Left kidney (tissue), 2 donors: ENCODE data around the gene CORO6. TPM values are rescaled to one million over a fixed set of nuclear protein-coding genes. Genes with fewer than 3 reads are reported as not detected.
A peak's percentile ranks its signal among the peaks of the same experiment; 100 is the strongest.

Experiments used
- DNase-seq: peaks from one replicate; pipeline ENCODE4 v3.0.0-alpha.2; 2013
- polyA plus RNA-seq: library from polyadenylated mRNA; unstranded; fragments of 120-200 nt; gene quantifications from one replicate; pipeline ENCODE4 v1.2.1, GENCODE V29; 2013; ENCODE audit not compliant: insufficient read length

CORO6 gene
- polyA plus RNA-seq, 1 donor: 3.8 TPM

GRCh38 chr17:29633886-29634285 lies 11.2 kb upstream of the CORO6 start:
- DNase-seq: no peak

- DNase-seq: no peak
These were observed 8.0 kb upstream of the CORO6 start for GRCh38 chr17:29630630-29631193.

- DNase-seq: no peak
These were observed 7.1 kb upstream of the CORO6 start for GRCh38 chr17:29629839-29630238.

GRCh38 chr17:29628644-29629043 lies 5.9 kb upstream of the CORO6 start:
- DNase-seq: no peak

- DNase-seq: no peak
These were observed 5.2 kb upstream of the CORO6 start for GRCh38 chr17:29627951-29628350.

- no peak for DNase-seq
These were observed 2.5 kb upstream of the CORO6 start for GRCh38 chr17:29625037-29625750.

- DNase-seq: no peak
These were observed 1.9 kb upstream of the CORO6 start for GRCh38 chr17:29624586-29624985.

- no peak for DNase-seq
These were observed 553 bp upstream of the CORO6 start for GRCh38 chr17:29623283-29623647.

- DNase-seq: no peak
These were observed 939 bp downstream of the CORO6 start for GRCh38 chr17:29621751-29622194.

- no peak for DNase-seq
These were observed 1.8 kb downstream of the CORO6 start for GRCh38 chr17:29620779-29621500.

- no peak for DNase-seq
These were observed 2.4 kb downstream of the CORO6 start for GRCh38 chr17:29620271-29620670.

- DNase-seq: no peak
These were observed 3.5 kb downstream of the CORO6 start for GRCh38 chr17:29619251-29619650.

- no peak for DNase-seq
These were observed 4.2 kb downstream of the CORO6 start for GRCh38 chr17:29618272-29619065.

- no peak for DNase-seq
These were observed 5.0 kb downstream of the CORO6 start for GRCh38 chr17:29617481-29618271.

GRCh38 chr17:29617125-29617480 lies 5.6 kb downstream of the CORO6 start:
- DNase-seq: peak; percentile 72

GRCh38 chr17:29616300-29617048 lies 6.2 kb downstream of the CORO6 start:
- DNase-seq: no peak

- DNase-seq: peak; percentile 84
These were observed 7.0 kb downstream of the CORO6 start for GRCh38 chr17:29615492-29616299.

GRCh38 chr17:29615048-29615385 lies 7.7 kb downstream of the CORO6 start:
- no peak for DNase-seq

GRCh38 chr17:29614349-29615047 lies 8.2 kb downstream of the CORO6 start:
- DNase-seq: no peak

GRCh38 chr17:29613856-29614255 lies 8.9 kb downstream of the CORO6 start:
- DNase-seq: no peak
